Smooth muscle cell of the brain vasculature (primary cell): ENCODE measurements around the gene ZAP70.

Source experiments
- DNase-seq: peaks from one replicate; pipeline ENCODE4 v3.0.0-alpha.2; 2012; ENCODE audit warnings: low read depth, low spot score

ZAP70 gene

GRCh38 chr2:97785818-97786217, 72.4 kb downstream of the ZAP70 start:
- DNase-seq, result no peak

GRCh38 chr2:97788986-97789644, 75.7 kb downstream of the ZAP70 start:
- no peak for DNase-seq
